ENCODE data around the gene ARRDC4. TPM values are rescaled to one million over a fixed set of nuclear protein-coding genes. Genes with fewer than 3 reads are reported as not detected.

ARRDC4 gene
- total RNA-seq, 2 donors from 2014 or later, result 23.4 to 73.9 TPM

DNA sequence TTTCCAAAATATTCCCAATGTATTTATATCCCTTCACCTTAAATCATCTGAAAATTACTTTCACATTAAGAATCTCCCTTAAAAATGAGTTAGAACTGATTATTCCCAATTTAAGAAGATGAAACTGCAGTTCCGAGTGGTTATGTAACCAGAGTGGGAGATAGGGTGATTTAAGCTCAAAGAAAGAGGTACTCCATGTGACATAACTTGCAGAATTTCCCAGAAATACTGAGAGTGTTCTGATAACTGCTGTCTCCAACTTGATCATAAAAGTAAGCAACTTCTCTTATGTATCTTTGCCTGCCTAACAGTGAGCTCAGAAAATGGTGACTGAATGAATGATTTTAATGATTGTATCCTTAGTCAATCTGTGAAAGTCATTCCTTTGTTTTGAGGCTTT is 32.3 kb downstream of the ARRDC4 start:
- Histone ChIP-seq H3K27me3 (no peaks in the 10 kb centered on the region), H3K36me3 (no peaks in the 10 kb centered on the region), H3K9me3 (no peaks in the 10 kb centered on the region), H3K4me1 (peaks cover 10% of the 10 kb centered on the region), H3K9ac (ENCODE audit: low read depth in 2 of 2, low read length in 2 of 2) (no peak overlapping the region), H3K4me3 (no peak overlapping the region), H3K27ac (no peak overlapping the region)
- DNase-seq, result no peak
- intact Hi-C loops (cut with DNase I), result no loop called here
- TF ChIP-seq CTCF (IDR thresholded peaks at IDR 0.05), result no peak

DNA sequence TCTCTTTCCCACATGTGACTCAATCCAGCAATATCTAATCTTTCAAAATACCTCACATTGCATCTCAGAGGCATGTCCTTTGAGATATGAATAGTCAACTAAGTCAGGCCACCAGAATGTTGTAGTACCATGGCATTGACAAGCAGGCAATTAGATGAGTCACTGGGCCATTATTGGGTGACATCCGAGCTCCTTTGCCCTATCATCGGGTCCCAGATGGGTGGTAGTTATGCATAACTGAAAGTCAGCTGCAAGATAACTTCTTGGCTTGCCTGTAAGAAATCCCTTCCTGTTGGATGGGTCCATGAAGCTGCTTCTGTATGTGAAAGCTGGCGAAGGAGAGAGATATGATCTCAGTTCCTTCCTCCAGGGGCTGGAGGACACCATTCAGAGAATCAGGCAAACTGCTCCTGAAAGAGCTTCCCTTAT is 32.8 kb downstream of the ARRDC4 start:
- DNase-seq, result no peak
- intact Hi-C loops (cut with DNase I), result no loop called here
- TF ChIP-seq CTCF (IDR thresholded peaks at IDR 0.05), result no peak
- no peak overlapping the region for H3K4me3 ChIP-seq
- no peaks in the 10 kb centered on the region for H3K9me3 ChIP-seq
- peaks cover 10% of the 10 kb centered on the region for H3K4me1 ChIP-seq
- H3K36me3 ChIP-seq, result no peaks in the 10 kb centered on the region
- no peak overlapping the region for H3K27ac ChIP-seq
- no peaks in the 10 kb centered on the region for H3K27me3 ChIP-seq
- no peak overlapping the region for H3K9ac ChIP-seq (ENCODE audit: low read depth in 2 of 2, low read length in 2 of 2)

GRCh38 chr15:97994236-97994635 is 33.7 kb downstream of the ARRDC4 start:
- Histone ChIP-seq H3K9ac (ENCODE audit: low read depth in 2 of 2, low read length in 2 of 2) (no peak overlapping the region), H3K27ac (no peak overlapping the region)
- no peak for TF ChIP-seq CTCF (IDR thresholded peaks at IDR 0.05)

DNA sequence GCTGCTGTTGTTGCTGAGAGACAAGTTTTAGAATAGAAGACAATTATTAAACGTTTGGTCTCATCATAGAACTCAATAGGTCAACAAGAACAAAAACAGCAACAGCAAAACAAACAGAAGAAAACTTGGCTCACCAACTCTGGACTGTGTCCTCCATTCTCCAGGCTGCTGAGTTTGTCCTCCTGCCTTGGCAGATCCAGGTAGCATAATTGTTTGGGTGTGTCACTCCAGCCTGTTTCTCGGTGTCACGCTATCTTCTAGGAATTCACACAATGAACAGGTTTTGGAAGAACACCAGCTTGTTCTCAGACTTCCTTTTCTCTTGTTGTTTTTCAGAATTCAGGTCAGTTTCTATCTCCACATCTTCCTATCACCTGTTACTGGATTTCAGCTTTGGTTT is 34.7 kb downstream of the ARRDC4 start:
- H3K4me1 ChIP-seq, result peaks cover 14% of the 10 kb centered on the region
- peak overlapping the region in 1 of 2 donors; percentile 42 for H3K9ac ChIP-seq (ENCODE audit: low read depth in 2 of 2, low read length in 2 of 2)
- no peak overlapping the region for H3K4me3 ChIP-seq
- no peaks in the 10 kb centered on the region for H3K9me3 ChIP-seq
- DNase-seq, result peak; percentile 63
- no peak for TF ChIP-seq CTCF (IDR thresholded peaks at IDR 0.05)
- intact Hi-C loops (cut with DNase I), result no loop called here
- no peaks in the 10 kb centered on the region for H3K36me3 ChIP-seq
- peak overlapping the region; percentile 50 for H3K27ac ChIP-seq
- H3K27me3 ChIP-seq, result no peaks in the 10 kb centered on the region

More at GRCh38 chr15:97994236-97994635, 33.7 kb downstream of the ARRDC4 start:
- peaks cover 10% of the 10 kb centered on the region for H3K4me1 ChIP-seq
- intact Hi-C loops (cut with DNase I), result no loop called here
- H3K27me3 ChIP-seq, result no peaks in the 10 kb centered on the region
- no peaks in the 10 kb centered on the region for H3K36me3 ChIP-seq
- no peak overlapping the region for H3K4me3 ChIP-seq
- H3K9me3 ChIP-seq, result no peaks in the 10 kb centered on the region
- no peak for DNase-seq

DNA sequence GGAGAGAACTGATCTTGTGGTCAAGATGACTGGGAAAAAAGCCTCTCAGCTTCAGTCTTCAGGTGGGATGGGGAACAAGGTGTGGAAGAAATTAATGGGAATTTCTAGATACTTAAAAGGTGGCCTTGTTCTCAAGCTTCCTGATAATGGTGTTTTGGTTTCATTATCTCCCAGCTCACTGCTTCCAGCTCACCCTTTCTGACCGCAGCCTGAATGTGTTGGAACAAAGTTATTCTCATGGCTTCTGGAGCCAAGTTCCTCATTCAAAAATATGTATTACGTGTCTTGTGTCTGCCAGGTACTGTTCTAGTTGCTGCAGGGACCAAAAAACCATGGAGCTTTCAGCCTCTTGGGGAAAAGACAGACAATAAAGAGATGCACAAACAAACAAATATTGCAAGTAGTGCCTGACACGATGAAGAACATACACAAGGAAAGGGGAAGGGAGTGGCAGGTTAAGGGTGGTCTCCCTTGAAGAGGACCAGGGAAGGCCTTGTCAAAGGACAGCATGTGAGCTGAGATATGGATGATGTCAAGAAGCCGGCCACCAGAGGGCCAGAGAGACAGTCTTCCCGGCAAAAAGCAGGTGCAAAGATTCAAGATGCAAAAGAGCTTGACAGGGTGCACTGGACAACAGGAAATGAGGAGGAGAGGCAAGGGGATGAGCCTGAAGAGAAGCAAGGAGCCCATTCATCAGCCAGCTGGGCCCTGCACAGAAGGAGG is 35.5 kb downstream of the ARRDC4 start:
- peak overlapping the region in 1 of 2 donors; percentile 42 for H3K9ac ChIP-seq (ENCODE audit: low read depth in 2 of 2, low read length in 2 of 2)
- no peaks in the 10 kb centered on the region for H3K27me3 ChIP-seq
- H3K36me3 ChIP-seq, result no peaks in the 10 kb centered on the region
- no peak overlapping the region for H3K4me3 ChIP-seq
- intact Hi-C loops (cut with DNase I), result no loop called here
- peaks cover 14% of the 10 kb centered on the region for H3K4me1 ChIP-seq
- no peaks in the 10 kb centered on the region for H3K9me3 ChIP-seq
- H3K27ac ChIP-seq, result peak overlapping the region; percentile 50
- DNase-seq, result peak; percentile 46
- TF ChIP-seq CTCF (IDR thresholded peaks at IDR 0.05), result peak; percentile 31
